SKM-1 (cell line): Measurements from ENCODE around the gene PPP6R1.

Source experiments
- DNase-seq: peaks from one replicate; lab custom pipeline; 2025; ENCODE audit not compliant: unreplicated experiment; lab: John Stamatoyannopoulos, UW

Gene PPP6R1

GRCh38 chr19:55259540-55260210, 858 bp upstream of the PPP6R1 start:
- no peak for DNase-seq

DNA sequence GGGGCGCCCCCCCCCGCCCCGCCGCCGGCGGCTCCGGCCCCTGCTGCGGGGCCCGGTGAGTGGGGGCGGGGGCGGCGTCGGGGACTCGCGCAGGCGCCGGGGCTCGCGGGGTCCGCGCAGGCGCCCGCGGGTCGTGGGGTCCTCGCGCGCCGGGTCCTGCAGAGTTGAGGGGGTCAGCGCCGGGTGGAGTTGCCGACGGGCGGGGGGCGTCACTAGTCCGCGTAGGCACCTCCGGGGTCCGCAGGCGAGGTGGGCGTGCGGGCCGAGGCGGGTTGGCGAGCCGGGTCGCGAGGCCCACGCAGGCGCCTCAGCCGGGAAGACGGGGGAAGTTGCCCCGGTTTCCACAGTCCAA, 365 bp downstream of the PPP6R1 start:
- DNase-seq, result no peak

DNA sequence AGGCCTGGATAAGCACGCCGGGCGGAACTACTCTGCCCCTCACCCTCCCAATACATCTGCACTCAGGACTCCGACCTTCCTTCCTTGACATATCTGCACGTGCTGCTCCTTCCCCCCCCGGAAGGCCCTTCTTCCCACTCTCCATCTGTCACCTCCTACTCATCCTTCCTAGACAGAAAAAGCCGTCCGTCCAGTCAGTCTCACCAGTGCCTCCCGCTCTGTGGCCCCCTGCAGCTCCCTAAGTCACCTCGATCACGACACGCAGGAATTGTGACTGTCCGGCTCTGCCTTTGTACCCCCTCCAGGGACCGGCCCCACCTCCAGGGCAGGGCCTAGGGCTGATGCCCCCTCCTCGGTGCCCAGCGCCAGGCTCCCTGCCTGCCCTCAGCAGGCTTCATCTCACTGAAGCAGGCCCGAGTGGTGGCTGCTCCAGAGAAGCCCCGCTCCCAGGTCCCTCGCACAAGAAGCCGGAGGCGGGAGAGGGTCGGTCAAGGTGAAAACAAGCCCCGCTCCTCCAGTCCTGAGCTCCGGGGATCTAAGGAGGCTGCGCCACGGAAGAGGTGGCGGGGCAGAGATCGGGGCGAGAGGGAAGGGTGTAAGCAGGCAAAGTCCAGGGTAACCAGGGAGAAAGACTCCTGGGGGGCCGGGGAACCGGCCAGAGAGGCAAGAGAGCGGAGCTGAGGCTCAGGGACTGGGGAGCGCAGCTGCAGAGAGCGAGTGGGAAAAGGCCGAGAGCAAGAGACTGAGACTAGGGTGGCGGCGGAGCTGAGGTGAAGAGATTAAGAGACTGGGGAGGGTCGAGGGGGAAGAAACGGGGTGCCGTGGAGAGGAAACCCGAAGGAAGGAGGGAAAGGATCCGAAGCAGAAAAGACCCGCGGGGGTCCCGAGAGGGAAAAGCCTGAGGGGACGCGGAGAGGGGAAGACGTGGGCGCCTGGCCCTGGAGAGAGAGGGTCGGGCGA, 1.1 kb downstream of the PPP6R1 start:
- DNase-seq, result no peak

GRCh38 chr19:55256562-55257460, 2.0 kb downstream of the PPP6R1 start:
- no peak for DNase-seq

DNA sequence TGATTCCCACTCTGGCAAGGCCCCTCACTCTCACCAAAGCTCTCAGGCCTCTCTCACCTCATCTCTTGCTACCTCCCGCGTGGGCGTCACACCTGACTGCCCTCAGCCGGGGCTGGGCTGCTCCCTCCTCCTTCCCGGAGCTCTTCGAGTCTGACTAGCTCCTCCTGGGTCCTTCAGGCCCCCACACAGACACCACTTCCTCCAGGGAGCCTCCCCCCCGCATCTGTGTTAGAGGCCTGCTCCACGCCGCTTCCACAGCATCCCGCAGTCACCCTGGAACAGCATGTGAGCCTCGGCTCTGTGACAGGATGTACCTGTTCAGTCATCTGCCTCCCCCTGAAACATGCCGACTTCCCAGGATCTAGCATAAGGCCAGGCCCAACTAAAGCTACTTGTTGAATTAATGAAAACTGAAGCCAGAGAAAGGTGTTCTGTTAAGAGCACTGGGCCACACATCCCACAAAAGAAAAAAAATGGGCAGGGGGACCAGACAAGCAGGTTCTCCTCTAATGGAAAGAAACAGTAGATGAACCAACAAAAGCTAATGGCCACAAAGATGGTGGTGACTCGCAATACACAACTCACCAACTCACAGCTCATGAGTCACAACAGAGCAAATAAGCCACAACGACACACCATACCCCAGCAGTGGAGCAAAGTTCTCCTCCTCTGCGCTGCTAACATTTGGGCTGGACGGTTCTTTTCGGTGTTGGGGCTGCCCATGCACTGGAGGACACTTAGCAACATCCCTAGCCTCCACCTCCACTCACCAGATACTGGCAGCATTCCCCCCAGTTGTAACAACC, 3.0 kb downstream of the PPP6R1 start:
- DNase-seq, result no peak

- DNase-seq, result no peak
Observed at GRCh38 chr19:55254625-55254977, 4.2 kb downstream of the PPP6R1 start.

GRCh38 chr19:55253842-55254624, 4.8 kb downstream of the PPP6R1 start:
- DNase-seq, result peak; percentile 64

- DNase-seq, result no peak
Observed at GRCh38 chr19:55252760-55253663, 5.8 kb downstream of the PPP6R1 start.

DNA sequence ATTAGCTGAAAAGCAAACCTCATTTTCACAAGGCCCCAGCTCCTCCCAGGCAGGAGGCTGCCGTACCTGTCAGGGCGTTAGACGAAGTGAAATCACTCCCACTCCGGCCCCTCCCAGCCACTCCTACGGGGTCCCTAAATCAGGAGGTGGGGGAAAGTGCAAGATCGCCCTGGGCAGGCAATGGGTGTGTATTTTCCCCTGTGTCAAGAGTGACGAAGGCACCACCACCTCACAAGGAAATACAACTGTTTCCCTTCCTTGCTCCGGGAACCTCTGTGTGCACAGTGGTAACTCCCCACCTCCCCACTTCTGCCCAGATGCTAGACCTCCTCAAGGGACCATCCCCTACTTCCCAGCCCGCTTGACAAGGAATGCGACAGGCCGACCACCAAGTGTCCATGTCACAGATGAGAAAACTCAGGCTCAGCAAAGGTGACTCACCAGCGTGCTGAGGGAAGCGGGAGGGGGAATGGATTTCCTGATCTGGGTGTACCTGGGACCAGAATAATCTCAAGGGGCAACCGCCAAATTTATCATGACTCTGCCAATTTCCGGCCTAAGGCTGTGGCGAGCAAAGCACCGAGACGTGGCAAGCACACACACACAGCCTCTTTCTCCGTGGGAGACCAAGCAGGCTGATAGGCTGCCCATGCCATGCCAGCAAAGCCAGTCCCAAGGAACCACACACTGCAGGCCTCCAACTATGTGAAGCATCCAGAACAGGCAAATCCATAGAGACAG, 7.3 kb downstream of the PPP6R1 start:
- no peak for DNase-seq

DNA sequence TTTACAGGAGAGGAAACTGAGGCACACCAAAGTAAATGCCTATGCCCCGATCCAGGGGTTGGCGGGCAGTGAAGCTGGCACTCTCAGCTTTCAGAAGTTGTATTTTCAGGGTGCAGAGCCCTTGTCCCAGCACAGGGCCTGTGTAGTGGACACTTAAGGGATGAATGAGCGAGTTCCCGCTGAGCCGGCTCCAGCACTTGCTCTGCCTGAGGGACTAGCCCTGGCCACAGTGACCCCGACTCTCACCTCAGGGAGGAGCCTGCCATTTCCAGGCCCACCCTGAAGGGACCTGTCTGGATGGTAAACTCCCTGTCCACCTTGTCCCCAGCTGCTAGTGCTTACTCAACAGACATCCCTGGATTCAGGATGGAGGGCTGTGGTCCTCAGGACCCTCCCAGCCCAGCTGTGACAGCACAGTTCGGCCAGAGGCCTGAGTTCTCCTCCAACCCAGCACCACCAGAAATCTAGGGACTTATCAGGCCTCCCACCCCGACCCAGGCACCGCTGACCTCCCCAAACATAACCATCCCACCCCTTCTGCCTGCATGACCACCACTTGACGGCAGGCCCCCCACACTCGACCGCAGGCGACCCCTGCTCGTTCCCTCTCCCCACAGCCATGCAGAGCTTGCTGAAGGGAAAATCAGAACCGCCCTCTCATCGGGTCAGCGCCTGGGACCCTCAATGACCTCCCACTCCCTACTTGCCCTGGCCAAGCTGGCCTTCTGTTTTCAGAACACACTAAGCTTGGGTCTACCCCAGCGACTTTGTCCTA, 8.4 kb downstream of the PPP6R1 start:
- DNase-seq, result no peak

GRCh38 chr19:55249841-55250240, 9.0 kb downstream of the PPP6R1 start:
- DNase-seq, result no peak

GRCh38 chr19:55248704-55249103, 10.1 kb downstream of the PPP6R1 start:
- no peak for DNase-seq

DNA sequence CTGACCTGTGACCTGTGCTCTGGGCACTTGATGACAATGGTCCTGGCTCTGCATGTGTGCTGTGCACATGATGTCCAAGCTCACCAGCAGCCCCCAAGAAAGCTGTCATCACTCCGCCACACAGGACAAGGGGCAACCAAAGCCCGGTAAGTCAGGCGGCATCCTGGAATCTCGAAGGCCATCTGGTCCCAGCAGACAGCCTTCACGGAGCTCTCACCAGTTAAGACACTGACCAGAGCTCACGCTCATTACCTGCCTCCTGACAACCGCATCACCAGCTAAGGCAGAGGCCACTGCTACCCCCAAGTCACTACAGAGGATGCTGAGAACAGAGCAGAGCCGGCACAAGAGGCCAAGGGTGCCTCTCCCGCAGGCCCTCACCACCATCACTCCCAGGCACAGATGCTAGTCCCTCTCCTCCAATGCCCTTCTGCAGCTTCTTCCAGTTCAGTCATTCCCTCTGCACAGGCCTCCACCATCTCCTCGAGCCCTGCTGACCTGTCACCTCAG, 10.6 kb downstream of the PPP6R1 start:
- DNase-seq, result no peak

- no peak for DNase-seq
Observed at GRCh38 chr19:55247621-55248099, 11.2 kb downstream of the PPP6R1 start.

GRCh38 chr19:55246462-55247451, 12.1 kb downstream of the PPP6R1 start:
- DNase-seq, result no peak
